ENCODE results near the gene GJB6. TPM values are rescaled to one million over a fixed set of nuclear protein-coding genes. Genes with fewer than 3 reads are reported as not detected.

Gene GJB6
- total RNA-seq, 1 donor from 2014 or later = not detected

- H3K27me3 ChIP-seq (ENCODE audit: control insufficient read depth in 3 of 3, insufficient read depth in 3 of 3, low read length in 3 of 3) = peaks cover 35 to 50% (median 38%) of the 10 kb centered on the region in 3 donors
- H3K4me3 ChIP-seq (ENCODE audit: low read length in 3 of 3) = no peak overlapping the region
- no peak overlapping the region for H3K27ac ChIP-seq (ENCODE audit: low read depth, low read length)
- no peaks in the 10 kb centered on the region for H3K9me3 ChIP-seq (ENCODE audit: control insufficient read depth in 3 of 3, low read length in 3 of 3)
- no peak overlapping the region for H3K9ac ChIP-seq (ENCODE audit: low read depth in 1 of 3, low read length in 3 of 3)
- H3K36me3 ChIP-seq (ENCODE audit: control insufficient read depth in 3 of 3, insufficient read depth in 3 of 3, low read length in 3 of 3) = no peaks in the 10 kb centered on the region
- H3K4me1 ChIP-seq (ENCODE audit: control insufficient read depth in 3 of 3, insufficient read depth in 3 of 3, low read length in 3 of 3) = peaks cover 16 to 20% (median 18%) of the 10 kb centered on the region in 3 donors
Observed at GRCh38 chr13:20190481-20191310, 41.4 kb downstream of the GJB6 start.

DNA sequence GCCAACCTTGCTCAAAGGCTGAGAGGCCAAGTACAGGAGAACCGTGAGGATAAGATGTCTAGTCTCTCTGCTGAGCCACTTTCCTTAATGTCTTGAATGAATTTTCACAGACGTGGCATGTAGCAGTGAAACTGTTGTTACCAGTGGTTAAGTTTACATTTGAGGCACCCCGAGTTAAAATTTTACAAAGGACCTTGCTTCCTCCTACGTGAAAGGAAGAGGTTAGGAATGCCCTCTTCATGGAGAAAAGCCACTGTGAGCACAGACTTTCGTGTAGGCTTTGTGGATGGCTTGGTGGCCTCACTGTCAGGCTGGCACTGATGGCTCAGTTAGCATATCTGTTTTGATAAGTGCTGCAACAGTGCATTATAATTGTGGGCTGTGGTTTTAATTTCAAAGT, 42.0 kb downstream of the GJB6 start:
- H3K9ac ChIP-seq (ENCODE audit: low read depth in 1 of 3, low read length in 3 of 3) = no peak overlapping the region
- no peaks in the 10 kb centered on the region for H3K9me3 ChIP-seq (ENCODE audit: control insufficient read depth in 3 of 3, low read length in 3 of 3)
- H3K4me1 ChIP-seq (ENCODE audit: control insufficient read depth in 3 of 3, insufficient read depth in 3 of 3, low read length in 3 of 3) = peaks cover 16 to 20% (median 18%) of the 10 kb centered on the region in 3 donors
- no peaks in the 10 kb centered on the region for H3K36me3 ChIP-seq (ENCODE audit: control insufficient read depth in 3 of 3, insufficient read depth in 3 of 3, low read length in 3 of 3)
- H3K27ac ChIP-seq (ENCODE audit: low read depth, low read length) = no peak overlapping the region
- peaks cover 30 to 44% (median 32%) of the 10 kb centered on the region in 3 donors for H3K27me3 ChIP-seq (ENCODE audit: control insufficient read depth in 3 of 3, insufficient read depth in 3 of 3, low read length in 3 of 3)
- H3K4me3 ChIP-seq (ENCODE audit: low read length in 3 of 3) = no peak overlapping the region

DNA sequence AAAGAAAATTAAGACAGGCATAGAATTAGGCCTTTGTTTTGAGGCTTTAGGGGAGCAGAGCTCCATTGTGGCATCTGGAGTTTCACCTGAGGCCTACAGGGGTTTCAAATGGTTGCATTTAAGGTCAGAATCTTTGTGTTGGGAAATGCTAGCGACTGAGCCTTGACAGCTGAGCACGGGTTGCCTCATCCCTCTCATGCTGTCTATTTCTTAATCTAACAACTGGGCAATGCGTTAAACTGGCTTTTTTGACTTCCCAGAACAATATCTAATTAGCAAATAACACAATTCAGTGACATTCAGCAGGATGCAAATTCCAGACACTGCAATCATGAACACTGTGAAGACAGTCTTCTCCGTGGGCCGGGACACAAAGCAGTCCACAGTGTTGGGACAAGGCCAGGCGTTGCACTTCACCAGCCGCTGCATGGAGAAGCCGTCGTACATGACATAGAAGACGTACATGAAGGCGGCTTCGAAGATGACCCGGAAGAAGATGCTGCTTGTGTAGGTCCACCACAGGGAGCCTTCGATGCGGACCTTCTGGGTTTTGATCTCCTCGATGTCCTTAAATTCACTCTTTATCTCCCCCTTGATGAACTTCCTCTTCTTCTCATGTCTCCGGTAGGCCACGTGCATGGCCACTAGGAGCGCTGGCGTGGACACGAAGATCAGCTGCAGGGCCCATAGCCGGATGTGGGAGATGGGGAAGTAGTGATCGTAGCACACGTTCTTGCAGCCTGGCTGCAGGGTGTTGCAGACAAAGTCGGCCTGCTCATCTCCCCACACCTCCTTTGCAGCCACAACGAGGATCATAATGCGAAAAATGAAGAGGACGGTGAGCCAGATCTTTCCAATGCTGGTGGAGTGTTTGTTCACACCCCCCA, 43.2 kb downstream of the GJB6 start:
- no peak overlapping the region for H3K9ac ChIP-seq (ENCODE audit: low read depth in 1 of 3, low read length in 3 of 3)
- no peaks in the 10 kb centered on the region for H3K36me3 ChIP-seq (ENCODE audit: control insufficient read depth in 3 of 3, insufficient read depth in 3 of 3, low read length in 3 of 3)
- H3K9me3 ChIP-seq (ENCODE audit: control insufficient read depth in 3 of 3, low read length in 3 of 3) = no peaks in the 10 kb centered on the region
- peaks cover 20 to 32% (median 24%) of the 10 kb centered on the region in 3 donors for H3K27me3 ChIP-seq (ENCODE audit: control insufficient read depth in 3 of 3, insufficient read depth in 3 of 3, low read length in 3 of 3)
- H3K4me3 ChIP-seq (ENCODE audit: low read length in 3 of 3) = no peak overlapping the region
- peaks cover 12 to 15% (median 15%) of the 10 kb centered on the region in 3 donors for H3K4me1 ChIP-seq (ENCODE audit: control insufficient read depth in 3 of 3, insufficient read depth in 3 of 3, low read length in 3 of 3)
- H3K27ac ChIP-seq (ENCODE audit: low read depth, low read length) = no peak overlapping the region

GRCh38 chr13:20186771-20187170, 45.3 kb downstream of the GJB6 start:
- Histone ChIP-seq H3K36me3 (ENCODE audit: control insufficient read depth in 3 of 3, insufficient read depth in 3 of 3, low read length in 3 of 3) (no peaks in the 10 kb centered on the region), H3K9me3 (ENCODE audit: control insufficient read depth in 3 of 3, low read length in 3 of 3) (no peaks in the 10 kb centered on the region), H3K4me1 (ENCODE audit: control insufficient read depth in 3 of 3, insufficient read depth in 3 of 3, low read length in 3 of 3) (peaks cover 0 to 2% (median 1%) of the 10 kb centered on the region in 3 donors), H3K27ac (ENCODE audit: low read depth, low read length) (no peak overlapping the region), H3K9ac (ENCODE audit: low read depth in 1 of 3, low read length in 3 of 3) (no peak overlapping the region), H3K27me3 (ENCODE audit: control insufficient read depth in 3 of 3, insufficient read depth in 3 of 3, low read length in 3 of 3) (peaks cover 5 to 16% (median 9%) of the 10 kb centered on the region in 3 donors), H3K4me3 (ENCODE audit: low read length in 3 of 3) (no peak overlapping the region)

GRCh38 chr13:20185366-20186056, 46.6 kb downstream of the GJB6 start:
- no peaks in the 10 kb centered on the region for H3K4me1 ChIP-seq (ENCODE audit: control insufficient read depth in 3 of 3, insufficient read depth in 3 of 3, low read length in 3 of 3)
- H3K9me3 ChIP-seq (ENCODE audit: control insufficient read depth in 3 of 3, low read length in 3 of 3) = no peaks in the 10 kb centered on the region

DNA sequence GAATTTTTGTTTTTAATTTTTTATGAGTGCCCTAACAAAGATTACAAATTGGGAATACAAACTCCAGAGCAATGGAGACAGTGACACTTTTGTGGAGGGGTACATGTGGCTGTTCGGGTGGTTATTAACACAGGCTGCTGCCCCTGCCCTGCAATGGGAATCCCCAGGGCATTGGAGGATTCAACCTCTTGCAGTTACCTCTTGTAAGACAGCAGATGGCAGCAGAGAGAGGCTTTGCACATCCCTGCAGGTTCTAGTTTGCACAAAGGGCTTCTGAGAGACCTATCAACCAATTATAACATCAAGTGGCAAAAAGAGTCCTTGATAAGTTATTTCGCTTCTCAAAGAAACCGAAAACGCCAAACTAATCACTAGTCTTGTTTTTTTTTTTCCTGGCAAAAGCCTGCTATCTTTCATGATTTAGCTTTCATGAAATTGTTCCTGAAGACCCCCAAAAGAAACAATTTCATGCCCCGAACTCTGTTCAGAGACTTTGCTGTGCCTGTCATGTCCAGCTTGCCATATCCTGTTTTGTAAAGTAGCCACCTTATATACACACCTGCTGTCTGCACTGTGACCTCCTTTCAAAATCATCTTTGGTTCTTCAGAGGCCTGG, 49.8 kb downstream of the GJB6 start:
- Histone ChIP-seq H3K36me3 (ENCODE audit: control insufficient read depth in 3 of 3, insufficient read depth in 3 of 3, low read length in 3 of 3) (no peaks in the 10 kb centered on the region), H3K27ac (ENCODE audit: low read depth, low read length) (no peak overlapping the region), H3K4me3 (ENCODE audit: low read length in 3 of 3) (no peak overlapping the region), H3K9me3 (ENCODE audit: control insufficient read depth in 3 of 3, low read length in 3 of 3) (no peaks in the 10 kb centered on the region), H3K27me3 (ENCODE audit: control insufficient read depth in 3 of 3, insufficient read depth in 3 of 3, low read length in 3 of 3) (peaks cover 15 to 27% (median 17%) of the 10 kb centered on the region in 3 donors), H3K9ac (ENCODE audit: low read depth in 1 of 3, low read length in 3 of 3) (no peak overlapping the region), H3K4me1 (ENCODE audit: control insufficient read depth in 3 of 3, insufficient read depth in 3 of 3, low read length in 3 of 3) (peaks cover 0 to 4% (median 2%) of the 10 kb centered on the region in 3 donors)

More at GRCh38 chr13:20185366-20186056, 46.6 kb downstream of the GJB6 start:
- no peaks in the 10 kb centered on the region for H3K36me3 ChIP-seq (ENCODE audit: control insufficient read depth in 3 of 3, insufficient read depth in 3 of 3, low read length in 3 of 3)
- H3K9ac ChIP-seq (ENCODE audit: low read depth in 1 of 3, low read length in 3 of 3) = no peak overlapping the region
- peaks cover 0 to 8% (median 7%) of the 10 kb centered on the region in 3 donors for H3K27me3 ChIP-seq (ENCODE audit: control insufficient read depth in 3 of 3, insufficient read depth in 3 of 3, low read length in 3 of 3)
- no peak overlapping the region for H3K27ac ChIP-seq (ENCODE audit: low read depth, low read length)
- H3K4me3 ChIP-seq (ENCODE audit: low read length in 3 of 3) = no peak overlapping the region

- Histone ChIP-seq H3K27ac (ENCODE audit: low read depth, low read length) (no peak overlapping the region), H3K4me1 (ENCODE audit: control insufficient read depth in 3 of 3, insufficient read depth in 3 of 3, low read length in 3 of 3) (peaks cover 0 to 4% (median 2%) of the 10 kb centered on the region in 3 donors), H3K9me3 (ENCODE audit: control insufficient read depth in 3 of 3, low read length in 3 of 3) (no peaks in the 10 kb centered on the region), H3K9ac (ENCODE audit: low read depth in 1 of 3, low read length in 3 of 3) (no peak overlapping the region), H3K4me3 (ENCODE audit: low read length in 3 of 3) (no peak overlapping the region), H3K27me3 (ENCODE audit: control insufficient read depth in 3 of 3, insufficient read depth in 3 of 3, low read length in 3 of 3) (peaks cover 26 to 38% (median 27%) of the 10 kb centered on the region in 3 donors), H3K36me3 (ENCODE audit: control insufficient read depth in 3 of 3, insufficient read depth in 3 of 3, low read length in 3 of 3) (no peaks in the 10 kb centered on the region)
Observed at GRCh38 chr13:20181188-20181587, 50.9 kb downstream of the GJB6 start.

GRCh38 chr13:20178156-20178555, 54.0 kb downstream of the GJB6 start:
- Histone ChIP-seq H3K27ac (ENCODE audit: low read depth, low read length) (no peak overlapping the region), H3K9me3 (ENCODE audit: control insufficient read depth in 3 of 3, low read length in 3 of 3) (no peaks in the 10 kb centered on the region), H3K36me3 (ENCODE audit: control insufficient read depth in 3 of 3, insufficient read depth in 3 of 3, low read length in 3 of 3) (no peaks in the 10 kb centered on the region), H3K4me3 (ENCODE audit: low read length in 3 of 3) (no peak overlapping the region), H3K27me3 (ENCODE audit: control insufficient read depth in 3 of 3, insufficient read depth in 3 of 3, low read length in 3 of 3) (peaks cover 30 to 45% (median 38%) of the 10 kb centered on the region in 3 donors), H3K9ac (ENCODE audit: low read depth in 1 of 3, low read length in 3 of 3) (no peak overlapping the region), H3K4me1 (ENCODE audit: control insufficient read depth in 3 of 3, insufficient read depth in 3 of 3, low read length in 3 of 3) (peaks cover 0 to 4% (median 2%) of the 10 kb centered on the region in 3 donors)
